GM23248 (cell line): ENCODE data around the gene KIF25.

Experiments
- EZH2 ChIP-seq: fragments of 200-600 bp; sonication (generic); IDR thresholded peaks from 2 replicates; pipeline ENCODE4 v1.6.1; 2018; ENCODE audit warnings: antibody characterized with exemption, mild to moderate bottlenecking; ENCODE audit not compliant: insufficient read depth, poor library complexity, severe bottlenecking
- EZH2phosphoT487 ChIP-seq: fragments of 200-600 bp; sonication (generic); IDR thresholded peaks from 2 replicates; pipeline ENCODE4 v1.6.1; 2018; ENCODE audit warnings: antibody characterized with exemption, moderate library complexity, mild to moderate bottlenecking, low read depth; ENCODE audit not compliant: insufficient read depth

DNA sequence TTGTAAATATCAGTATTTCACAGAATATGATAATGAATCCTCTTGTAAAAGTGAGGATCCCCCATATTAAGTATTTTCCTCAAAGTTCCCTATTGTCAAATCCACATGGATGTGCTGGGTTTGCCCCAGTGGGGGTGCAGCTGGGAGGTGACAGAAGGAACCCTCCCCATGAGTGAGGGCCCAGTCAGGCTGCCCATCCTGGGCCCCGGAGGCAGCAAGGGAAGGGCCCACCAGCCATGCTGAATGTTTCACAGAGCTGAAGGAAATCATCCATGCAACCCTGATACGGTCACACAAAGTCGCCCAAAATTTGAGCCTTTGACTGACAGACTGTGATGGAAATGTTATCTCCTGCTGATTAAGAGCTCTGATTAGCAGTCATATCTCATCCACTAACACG, 41.8 kb downstream of the KIF25 start:
- TF ChIP-seq EZH2 (no peak), EZH2phosphoT487 (no peak)
